Stimulated activated CD8-positive, alpha-beta memory T cell treated with anti-CD3 and anti-CD28 coated beads, Interleukin-15, amount 100 ng/mL, for 48 hours (primary cell): Measurements from ENCODE around the gene TNIK.
"Not testable (repeated sequence)": the region's sequence is repeated elsewhere in the genome, so short reads cannot be mapped to it uniquely, and the experiment has no call there.

Source experiments
- DNase-seq, 2 donors: peaks; one replicate each; pipeline ENCODE4 v3.0.0-alpha.2; 2020; ENCODE audit warnings: low read depth in 2 of 2

TNIK gene

GRCh38 chr3:171256445-171257250 lies 203.6 kb downstream of the TNIK start:
- DNase-seq: no peak

- no peak for DNase-seq
These were observed 204.9 kb downstream of the TNIK start for GRCh38 chr3:171255236-171255806.

- DNase-seq: no peak
These were observed 205.9 kb downstream of the TNIK start for GRCh38 chr3:171254315-171254714.

- no peak for DNase-seq
These were observed 208.4 kb downstream of the TNIK start for GRCh38 chr3:171251835-171252234.

DNA sequence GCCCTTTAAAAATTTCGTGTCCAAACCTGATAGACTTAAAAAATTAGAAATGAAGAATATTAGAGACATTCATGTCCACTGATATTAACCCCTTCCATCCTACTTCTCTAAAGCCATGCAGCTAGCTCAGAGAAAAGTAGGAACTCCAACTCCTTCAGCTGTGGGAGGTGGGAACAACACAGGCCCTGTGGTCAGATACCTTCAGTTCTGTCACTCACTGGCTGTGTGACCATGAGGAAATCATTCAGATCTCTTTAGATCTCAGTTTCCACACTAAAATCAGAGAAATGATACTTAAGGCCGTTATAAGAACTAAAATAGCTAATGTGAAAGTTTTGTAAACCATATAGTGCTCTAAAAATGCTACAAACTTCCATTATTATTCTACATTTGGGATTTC lies 209.8 kb downstream of the TNIK start:
- DNase-seq: no peak

DNA sequence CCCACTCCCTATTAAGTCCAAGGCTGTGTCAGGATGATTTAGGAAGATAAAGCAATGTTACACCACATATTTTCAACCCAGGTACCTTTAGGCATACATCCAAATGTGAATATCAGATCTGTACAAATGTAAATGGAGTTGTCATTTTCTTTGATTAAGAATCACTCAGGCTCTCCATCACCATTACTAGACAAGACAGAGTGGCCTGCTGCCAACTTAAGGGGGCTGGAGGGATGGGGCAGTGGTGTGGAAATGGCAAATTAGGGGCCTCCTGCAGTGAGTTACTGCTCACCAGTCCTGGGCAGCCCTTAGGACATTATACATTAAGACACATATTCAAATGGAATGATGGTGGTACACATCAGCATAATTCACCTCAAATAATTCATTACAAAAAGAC lies 211.0 kb downstream of the TNIK start:
- no peak for DNase-seq

- no peak for DNase-seq
These were observed 211.6 kb downstream of the TNIK start for GRCh38 chr3:171248426-171249111.

- no peak for DNase-seq
These were observed 214.1 kb downstream of the TNIK start for GRCh38 chr3:171245796-171246765.

DNA sequence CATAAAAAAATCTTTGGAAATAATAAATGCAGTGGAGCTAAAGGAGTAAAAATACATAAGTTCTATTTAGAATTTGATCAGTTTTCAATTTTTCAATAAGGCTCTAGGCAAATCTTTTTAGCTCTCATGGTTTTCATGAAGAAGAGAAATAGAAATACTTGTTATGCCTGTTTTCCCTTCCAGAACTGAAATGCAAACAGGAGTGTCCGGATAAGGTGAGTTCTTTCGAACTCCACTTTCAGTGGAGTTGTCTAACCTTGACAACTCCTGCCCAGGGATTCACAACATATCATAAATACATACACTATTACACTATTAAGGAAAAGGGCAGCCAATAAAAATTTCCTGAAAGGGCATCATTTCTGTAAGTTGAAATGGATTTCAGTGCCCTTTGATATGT lies 217.3 kb downstream of the TNIK start:
- no peak for DNase-seq

DNA sequence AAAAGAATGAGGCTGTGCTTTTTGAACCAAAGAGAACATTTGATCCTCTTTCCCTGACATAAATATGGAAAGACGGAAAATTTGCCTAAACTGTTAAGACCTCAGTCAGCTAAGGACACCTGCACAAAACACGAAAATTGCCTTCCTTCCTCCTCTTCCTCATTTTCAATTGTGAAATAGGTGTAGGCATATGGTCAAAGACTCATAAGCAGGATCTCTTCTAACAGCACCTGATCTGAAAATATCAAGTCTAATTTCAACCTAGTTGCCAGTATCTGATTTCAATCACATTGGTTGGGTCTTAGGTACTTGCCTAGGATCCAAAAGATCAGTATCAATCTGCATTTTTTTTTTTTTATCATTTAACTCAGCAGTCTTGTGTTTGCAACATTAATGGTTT lies 218.0 kb downstream of the TNIK start:
- DNase-seq: no peak

- not testable (repeated sequence) for DNase-seq
These were observed 218.6 kb downstream of the TNIK start for GRCh38 chr3:171241655-171242054.

- no peak for DNase-seq
These were observed 219.7 kb downstream of the TNIK start for GRCh38 chr3:171240504-171240835.

- DNase-seq: no peak
These were observed 220.3 kb downstream of the TNIK start for GRCh38 chr3:171239757-171240503.

DNA sequence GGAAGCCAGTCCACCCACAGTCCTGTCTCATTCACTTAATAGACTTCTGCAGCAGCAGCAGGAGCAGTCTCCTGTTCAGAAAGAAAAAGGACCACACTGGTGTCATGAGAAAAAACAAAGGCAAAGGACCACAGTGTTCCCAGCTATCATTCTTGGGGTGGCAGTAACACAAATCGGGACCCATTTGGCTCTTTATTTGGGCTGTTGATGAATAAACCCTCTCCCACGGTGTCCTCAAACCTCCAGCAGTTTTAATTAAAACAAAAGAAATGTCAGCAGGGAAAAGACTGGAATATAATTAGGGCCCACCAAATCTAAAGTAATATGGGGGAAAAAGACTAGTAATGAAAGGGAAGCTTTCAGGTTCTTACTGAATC lies 223.2 kb downstream of the TNIK start:
- DNase-seq: no peak

DNA sequence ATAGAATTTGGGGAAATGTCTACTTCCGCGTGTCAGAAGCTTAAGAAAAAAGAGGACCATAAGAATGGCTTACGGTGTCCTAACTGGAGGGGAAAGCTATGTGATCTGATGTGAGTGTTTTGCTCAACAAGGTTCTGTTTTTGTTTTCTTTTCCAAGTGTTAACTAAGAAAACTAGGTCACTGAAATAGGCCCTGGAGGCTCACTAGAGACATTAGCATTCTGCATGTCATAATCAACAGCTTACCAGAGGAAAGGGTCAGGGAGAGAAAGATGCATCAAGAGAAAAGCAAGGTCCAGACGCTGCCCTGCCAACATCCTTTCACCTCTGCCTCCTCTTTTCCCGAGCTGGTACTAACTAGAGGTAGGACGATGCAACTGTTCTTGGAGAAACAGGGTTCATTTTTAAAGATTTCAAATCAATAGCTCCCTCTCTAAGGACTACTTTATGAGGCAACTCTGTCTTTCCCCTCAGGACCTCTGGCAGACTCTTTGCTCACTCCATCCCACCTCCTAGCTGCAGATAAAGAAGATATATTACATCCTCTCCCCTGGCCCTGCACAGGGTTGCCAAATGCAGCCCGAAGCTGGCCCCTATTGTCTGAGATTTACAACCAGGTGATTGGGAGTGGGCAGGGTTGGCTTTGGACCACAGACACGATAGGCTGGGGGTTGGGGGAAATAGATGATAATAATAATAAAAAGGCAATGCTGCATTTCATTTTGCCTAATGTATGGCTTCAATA lies 223.8 kb downstream of the TNIK start:
- no peak for DNase-seq

DNA sequence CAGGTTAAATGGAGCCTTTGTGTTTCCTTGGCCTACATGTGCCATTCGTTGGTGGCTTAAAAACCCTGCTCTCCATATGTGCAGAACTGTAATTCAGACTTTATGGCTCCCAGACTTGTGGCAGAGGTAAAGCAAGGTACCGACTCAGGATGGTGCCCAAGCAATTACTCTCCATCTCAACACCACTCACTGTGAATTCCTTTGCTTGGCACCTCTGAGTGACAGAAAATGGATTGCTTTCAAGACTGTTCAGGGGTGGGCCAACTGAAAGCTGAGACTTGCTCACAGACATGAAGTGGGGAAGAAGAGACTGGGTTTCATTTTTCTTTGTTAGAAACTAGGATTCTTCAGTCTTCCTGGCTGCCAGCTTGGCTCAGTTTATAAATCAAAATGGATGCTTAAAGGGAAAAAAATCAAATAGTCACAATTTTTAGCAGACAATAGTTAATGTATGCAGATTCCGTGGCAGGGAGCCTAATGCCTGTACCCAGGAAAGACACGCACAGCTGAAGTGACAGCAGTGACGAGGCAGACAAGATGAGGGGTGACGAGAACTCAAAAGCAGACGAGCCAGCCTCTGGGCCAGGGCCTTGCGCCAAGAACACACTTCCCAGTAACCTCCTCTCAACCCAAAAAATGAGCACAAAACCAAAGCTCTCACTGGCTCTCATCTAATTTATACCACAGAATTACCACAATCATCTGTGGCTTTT lies 225.8 kb downstream of the TNIK start:
- no peak for DNase-seq

DNA sequence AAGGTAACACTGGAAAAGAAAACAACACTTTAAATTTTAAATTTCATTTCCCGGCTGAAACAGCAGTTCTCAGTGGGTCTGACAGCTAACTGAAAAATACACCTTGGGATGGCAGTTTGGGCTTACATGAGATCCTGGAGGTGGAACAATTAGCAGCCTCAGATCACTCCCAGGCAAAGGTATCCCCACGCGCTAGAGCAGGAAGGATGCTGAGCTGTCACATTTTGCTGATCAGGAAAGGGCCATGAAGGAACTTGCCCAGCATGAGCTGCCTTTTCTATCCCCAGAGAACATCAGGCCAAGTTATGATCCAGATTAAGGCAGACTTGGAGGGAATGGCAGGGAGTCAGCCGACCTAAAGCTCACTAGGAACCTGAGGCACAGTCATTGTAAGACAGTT lies 228.8 kb downstream of the TNIK start:
- no peak for DNase-seq

GRCh38 chr3:171230865-171231264 lies 229.3 kb downstream of the TNIK start:
- no peak for DNase-seq

GRCh38 chr3:171229173-171229572 lies 231.0 kb downstream of the TNIK start:
- DNase-seq: no peak

DNA sequence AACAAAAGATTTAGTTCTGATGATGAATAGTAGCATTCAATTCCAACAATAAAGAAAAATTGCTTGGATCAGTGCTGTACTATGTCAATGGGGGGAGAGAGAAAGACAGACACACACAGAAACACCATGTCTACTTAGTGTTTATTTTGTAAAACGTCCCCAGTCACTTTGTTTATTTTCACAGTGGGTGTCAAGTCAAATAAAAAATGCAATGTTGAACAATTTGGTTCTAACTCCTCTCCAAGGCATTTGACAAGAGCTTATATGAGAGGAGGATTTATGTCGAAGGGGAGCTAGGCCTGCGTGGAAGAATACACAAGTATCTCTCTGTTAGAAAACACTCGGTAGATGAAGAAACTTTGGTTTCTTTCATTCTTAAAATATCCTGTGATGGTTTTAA lies 232.0 kb downstream of the TNIK start:
- no peak for DNase-seq
